Uterus (tissue), 2 donors: Measurements from ENCODE around the gene DNAJC25.

Experiments
- CTCF ChIP-seq, 4 experiments: fragments of 200-600 bp in 2 of 4; fragments of 450-650 bp in 2 of 4; sonication (generic) in 2 of 4; IDR thresholded peaks; one replicate each; pipeline ENCODE4 v1.5.1; 2016 to 2019; ENCODE audit warnings: antibody characterized with exemption in 4 of 4, mild to moderate bottlenecking in 2 of 4, moderate library complexity in 1 of 4
- POLR2A ChIP-seq, 2 donors: fragments of 450-650 bp; IDR thresholded peaks; one replicate each; pipeline ENCODE4 v1.6.1; 2016; ENCODE audit warnings: antibody characterized with exemption in 2 of 2, mild to moderate bottlenecking in 1 of 2, moderate library complexity in 1 of 2

DNA sequence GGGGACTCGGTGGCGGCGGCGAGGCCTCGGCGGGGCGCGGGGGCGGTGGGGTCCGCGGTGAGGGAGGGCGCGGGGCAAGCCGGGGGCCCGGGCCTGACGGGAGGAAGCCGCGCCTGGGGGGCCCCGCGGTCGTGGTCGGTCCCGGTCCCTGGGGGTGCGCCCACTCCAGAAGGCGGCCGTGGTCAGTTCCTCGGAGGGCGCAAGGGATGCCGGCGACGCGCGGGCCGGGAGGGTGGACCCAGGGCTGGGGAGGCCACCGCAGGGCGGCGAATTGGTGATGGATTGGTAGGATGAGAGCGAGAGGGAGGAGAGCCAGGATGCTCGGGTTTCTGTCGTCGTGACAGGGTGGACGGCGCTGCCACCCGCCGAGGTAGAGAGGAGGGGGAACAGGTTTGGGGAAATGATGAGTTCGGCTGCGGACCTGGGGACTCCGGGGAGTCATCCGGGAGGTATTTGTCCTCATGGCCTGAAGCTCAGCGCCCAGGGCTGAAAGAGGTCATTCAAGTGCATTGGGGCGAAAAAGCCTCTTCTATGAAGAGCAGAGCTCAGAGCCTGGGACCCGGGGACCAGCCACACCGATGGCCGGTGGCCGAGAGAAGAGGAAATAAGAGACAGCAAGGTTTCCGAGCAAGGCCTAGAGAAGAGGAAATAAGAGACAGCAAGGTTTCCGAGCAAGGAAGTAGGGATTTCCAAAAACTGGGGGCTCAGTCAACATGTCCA lies 30.8 kb downstream of the DNAJC25 start:
- TF ChIP-seq CTCF (IDR thresholded peaks at IDR 0.05), result no peak
- TF ChIP-seq POLR2A (IDR thresholded peaks at IDR 0.05), result no peak
